Measurements from ENCODE around the gene USP48. TPM values are rescaled to one million over a fixed set of nuclear protein-coding genes. Genes with fewer than 3 reads are reported as not detected.

The USP48 gene
- total RNA-seq, 1 donor from 2014 or later = 54.5 TPM

- H3K36me3 Mint-ChIP-seq (ENCODE audit: low read depth) = peaks cover 30% of the 10 kb centered on the region
- no peaks in the 10 kb centered on the region for H3K27me3 Mint-ChIP-seq (ENCODE audit: low read depth)
- H3K4me3 Mint-ChIP-seq (ENCODE audit: unreplicated experiment) = no peak overlapping the region
- peak overlapping the region; percentile 22 for H3K27ac Mint-ChIP-seq (ENCODE audit: unreplicated experiment)
- no peaks in the 10 kb centered on the region for H3K9me3 Mint-ChIP-seq (ENCODE audit: low read depth)
- no peak for DNase-seq (ENCODE audit: low spot score)
- TF ChIP-seq, protein P1, sequence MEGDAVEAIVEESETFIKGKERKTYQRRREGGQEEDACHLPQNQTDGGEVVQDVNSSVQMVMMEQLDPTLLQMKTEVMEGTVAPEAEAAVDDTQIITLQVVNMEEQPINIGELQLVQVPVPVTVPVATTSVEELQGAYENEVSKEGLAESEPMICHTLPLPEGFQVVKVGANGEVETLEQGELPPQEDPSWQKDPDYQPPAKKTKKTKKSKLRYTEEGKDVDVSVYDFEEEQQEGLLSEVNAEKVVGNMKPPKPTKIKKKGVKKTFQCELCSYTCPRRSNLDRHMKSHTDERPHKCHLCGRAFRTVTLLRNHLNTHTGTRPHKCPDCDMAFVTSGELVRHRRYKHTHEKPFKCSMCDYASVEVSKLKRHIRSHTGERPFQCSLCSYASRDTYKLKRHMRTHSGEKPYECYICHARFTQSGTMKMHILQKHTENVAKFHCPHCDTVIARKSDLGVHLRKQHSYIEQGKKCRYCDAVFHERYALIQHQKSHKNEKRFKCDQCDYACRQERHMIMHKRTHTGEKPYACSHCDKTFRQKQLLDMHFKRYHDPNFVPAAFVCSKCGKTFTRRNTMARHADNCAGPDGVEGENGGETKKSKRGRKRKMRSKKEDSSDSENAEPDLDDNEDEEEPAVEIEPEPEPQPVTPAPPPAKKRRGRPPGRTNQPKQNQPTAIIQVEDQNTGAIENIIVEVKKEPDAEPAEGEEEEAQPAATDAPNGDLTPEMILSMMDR (IDR thresholded peaks at IDR 0.05) = no peak
- H3K4me1 Mint-ChIP-seq (ENCODE audit: low read depth) = peaks cover 14% of the 10 kb centered on the region
Observed at GRCh38 chr1:21696931-21697330, 86.0 kb downstream of the USP48 start.

GRCh38 chr1:21693732-21694131 lies 89.2 kb downstream of the USP48 start:
- TF ChIP-seq, protein P1 (IDR thresholded peaks at IDR 0.05) = no peak
- Mint-ChIP-seq H3K4me1 (ENCODE audit: low read depth) (peaks cover 16% of the 10 kb centered on the region), H3K27ac (ENCODE audit: unreplicated experiment) (no peak overlapping the region), H3K36me3 (ENCODE audit: low read depth) (peaks cover 24% of the 10 kb centered on the region), H3K27me3 (ENCODE audit: low read depth) (no peaks in the 10 kb centered on the region), H3K9me3 (ENCODE audit: low read depth) (no peaks in the 10 kb centered on the region), H3K4me3 (ENCODE audit: unreplicated experiment) (no peak overlapping the region)
- no peak for DNase-seq (ENCODE audit: low spot score)

GRCh38 chr1:21691739-21692138 lies 91.2 kb downstream of the USP48 start:
- DNase-seq (ENCODE audit: low spot score) = no peak
- Mint-ChIP-seq H3K27ac (ENCODE audit: unreplicated experiment) (no peak overlapping the region), H3K9me3 (ENCODE audit: low read depth) (peaks cover 4% of the 10 kb centered on the region), H3K27me3 (ENCODE audit: low read depth) (no peaks in the 10 kb centered on the region), H3K36me3 (ENCODE audit: low read depth) (peaks cover 30% of the 10 kb centered on the region), H3K4me1 (ENCODE audit: low read depth) (peaks cover 16% of the 10 kb centered on the region), H3K4me3 (ENCODE audit: unreplicated experiment) (no peak overlapping the region)
- TF ChIP-seq, protein P1 (IDR thresholded peaks at IDR 0.05) = no peak

GRCh38 chr1:21689661-21690372 lies 93.1 kb downstream of the USP48 start:
- Mint-ChIP-seq H3K27ac (ENCODE audit: unreplicated experiment) (no peak overlapping the region), H3K4me3 (ENCODE audit: unreplicated experiment) (no peak overlapping the region), H3K27me3 (ENCODE audit: low read depth) (no peaks in the 10 kb centered on the region), H3K9me3 (ENCODE audit: low read depth) (peaks cover 14% of the 10 kb centered on the region), H3K4me1 (ENCODE audit: low read depth) (peaks cover 16% of the 10 kb centered on the region), H3K36me3 (ENCODE audit: low read depth) (peaks cover 40% of the 10 kb centered on the region)
- no peak for DNase-seq (ENCODE audit: low spot score)
- TF ChIP-seq, protein P1 (IDR thresholded peaks at IDR 0.05) = no peak

DNA sequence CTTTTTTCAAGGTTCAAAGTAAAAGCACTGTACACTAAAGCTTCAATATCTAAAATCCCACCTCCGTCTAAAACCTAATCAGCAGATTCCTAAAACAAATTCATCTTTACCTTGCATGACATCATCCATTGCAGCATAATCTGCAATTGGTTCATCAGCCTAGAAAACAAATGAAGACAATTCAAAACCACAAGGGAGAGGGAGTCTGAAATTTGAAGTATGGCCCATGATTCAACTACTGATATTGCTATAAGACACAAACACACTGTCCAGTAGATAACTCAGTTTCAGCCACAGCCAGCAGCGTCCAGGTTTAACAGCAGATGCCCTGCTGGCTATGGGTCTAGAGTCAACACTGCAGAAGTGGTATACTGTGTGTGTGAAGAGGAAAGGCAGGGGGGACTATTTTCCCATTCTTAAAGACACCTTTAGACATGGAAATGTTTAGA lies 95.8 kb downstream of the USP48 start:
- DNase-seq (ENCODE audit: low spot score) = no peak
- H3K4me3 Mint-ChIP-seq (ENCODE audit: unreplicated experiment) = no peak overlapping the region
- H3K4me1 Mint-ChIP-seq (ENCODE audit: low read depth) = peaks cover 4% of the 10 kb centered on the region
- no peaks in the 10 kb centered on the region for H3K27me3 Mint-ChIP-seq (ENCODE audit: low read depth)
- H3K9me3 Mint-ChIP-seq (ENCODE audit: low read depth) = peaks cover 21% of the 10 kb centered on the region
- no peak overlapping the region for H3K27ac Mint-ChIP-seq (ENCODE audit: unreplicated experiment)
- H3K36me3 Mint-ChIP-seq (ENCODE audit: low read depth) = peaks cover 44% of the 10 kb centered on the region
- TF ChIP-seq, protein P1 (IDR thresholded peaks at IDR 0.05) = no peak

All from chondrocyte (in vitro differentiated cells).